Loucy (cell line): ENCODE data around the gene SLC6A11.

Experiments
- H2AFZ ChIP-seq: fragments of 200-600 bp; sonication (generic); 2 replicates; pipeline ENCODE4 v1.6.0; 2016; ENCODE audit warnings: antibody characterized with exemption, mild to moderate bottlenecking, low read length, moderate library complexity
- H3F3A ChIP-seq: fragments of 200-600 bp; 2 replicates; pipeline ENCODE4 v1.6.0; 2016; ENCODE audit warnings: antibody characterized with exemption, low read depth, mild to moderate bottlenecking
- H3K27me3 ChIP-seq: fragments of 200-600 bp; sonication (generic); 2 replicates; pipeline ENCODE4 v1.6.1; 2014; ENCODE audit warnings: low read length, mild to moderate bottlenecking; ENCODE audit not compliant: insufficient read depth, poor library complexity, severe bottlenecking
- H3K36me3 ChIP-seq: fragments of 200-600 bp; sonication (generic); 2 replicates; pipeline ENCODE4 v1.6.1; 2016; ENCODE audit warnings: low read length; ENCODE audit not compliant: insufficient read depth
- H3K4me1 ChIP-seq: fragments of 200-600 bp; sonication (generic); 2 replicates; pipeline ENCODE4 v1.5.1; 2014; ENCODE audit warnings: low read length, mild to moderate bottlenecking; ENCODE audit not compliant: insufficient read depth, poor library complexity, severe bottlenecking
- H3K4me2 ChIP-seq: fragments of 200-600 bp; sonication (generic); 2 replicates; pipeline ENCODE4 v1.6.0; 2014; ENCODE audit warnings: antibody characterized with exemption, low read length, low read depth, mild to moderate bottlenecking; ENCODE audit not compliant: poor library complexity, severe bottlenecking
- H3K4me3 ChIP-seq: fragments of 200-600 bp; sonication (generic); 2 replicates; pipeline ENCODE4 v1.5.1; 2014; ENCODE audit warnings: low read length, mild to moderate bottlenecking, mixed read lengths; ENCODE audit not compliant: poor library complexity, severe bottlenecking
- H3K79me2 ChIP-seq: fragments of 200-600 bp; sonication (generic); 2 replicates; pipeline ENCODE4 v1.6.1; 2014; ENCODE audit warnings: low read length; ENCODE audit not compliant: insufficient read depth
- H3K9ac ChIP-seq: fragments of 200-600 bp; sonication (generic); 2 replicates; pipeline ENCODE4 v1.6.0; 2014; ENCODE audit warnings: mild to moderate bottlenecking, low read depth, low read length, moderate library complexity; ENCODE audit not compliant: poor library complexity, severe bottlenecking
- H3K9me2 ChIP-seq: fragments of 200-600 bp; sonication (generic); replicated peaks from 2 replicates; pipeline ENCODE4 v1.6.1; 2016; ENCODE audit warnings: low read depth, low read length, mixed read lengths
- H3K9me3 ChIP-seq: fragments of 200-600 bp; sonication (generic); 2 replicates; pipeline ENCODE4 v1.6.1; 2014; ENCODE audit warnings: mild to moderate bottlenecking, antibody characterized with exemption, low read length, low read depth; ENCODE audit not compliant: insufficient read depth
- H4K20me1 ChIP-seq: fragments of 200-600 bp; sonication (generic); 2 replicates; pipeline ENCODE4 v1.6.0; 2014; ENCODE audit warnings: antibody characterized with exemption, low read length, mild to moderate bottlenecking; ENCODE audit not compliant: insufficient read depth, poor library complexity, severe bottlenecking
- CTCF ChIP-seq: fragments of 200-600 bp; sonication (generic); conservative IDR thresholded peaks from 2 replicates; pipeline ENCODE4 v1.5.1; 2014; ENCODE audit warnings: mild to moderate bottlenecking, antibody characterized with exemption, low read length
- EZH2phosphoT487 ChIP-seq: fragments of 200-600 bp; IDR thresholded peaks from 2 replicates; pipeline ENCODE4 v1.6.1; 2018; ENCODE audit warnings: antibody characterized with exemption, mild to moderate bottlenecking, moderate library complexity, borderline replicate concordance

The SLC6A11 gene

GRCh38 chr3:10833855-10834414 is 17.9 kb downstream of the SLC6A11 start:
- Histone ChIP-seq H3K4me1 (no peaks in the 10 kb centered on the region), H3K9me3 (no peaks in the 10 kb centered on the region), H3K4me2 (no peak overlapping the region), H3K27me3 (no peaks in the 10 kb centered on the region), H3K9me2 (no peaks in the 10 kb centered on the region), H2AFZ (no peak overlapping the region), H3F3A (no peaks in the 10 kb centered on the region), H3K36me3 (no peaks in the 10 kb centered on the region), H3K79me2 (no peaks in the 10 kb centered on the region), H3K9ac (no peak overlapping the region), H4K20me1 (no peaks in the 10 kb centered on the region), H3K4me3 (no peak overlapping the region)
- TF ChIP-seq EZH2phosphoT487 (no peak), CTCF (no peak)

- Histone ChIP-seq H3K9me3 (no peaks in the 10 kb centered on the region), H3K79me2 (no peaks in the 10 kb centered on the region), H4K20me1 (no peaks in the 10 kb centered on the region), H3K36me3 (no peaks in the 10 kb centered on the region), H3K9me2 (no peaks in the 10 kb centered on the region), H3K27me3 (no peaks in the 10 kb centered on the region), H3K9ac (no peak overlapping the region), H3F3A (no peaks in the 10 kb centered on the region), H3K4me3 (no peak overlapping the region), H2AFZ (no peak overlapping the region), H3K4me1 (no peaks in the 10 kb centered on the region), H3K4me2 (no peak overlapping the region)
- no peak for TF ChIP-seq CTCF
- TF ChIP-seq EZH2phosphoT487: no peak
Measured at GRCh38 chr3:10834951-10835350, 18.9 kb downstream of the SLC6A11 start.

- H3K4me1 ChIP-seq: no peaks in the 10 kb centered on the region
- H2AFZ ChIP-seq: no peak overlapping the region
- H3K79me2 ChIP-seq: no peaks in the 10 kb centered on the region
- no peaks in the 10 kb centered on the region for H4K20me1 ChIP-seq
- no peak overlapping the region for H3K4me3 ChIP-seq
- H3K36me3 ChIP-seq: no peaks in the 10 kb centered on the region
- no peaks in the 10 kb centered on the region for H3K27me3 ChIP-seq
- TF ChIP-seq CTCF (no peak), EZH2phosphoT487 (no peak)
- H3K4me2 ChIP-seq: no peak overlapping the region
- no peaks in the 10 kb centered on the region for H3F3A ChIP-seq
- no peak overlapping the region for H3K9ac ChIP-seq
- H3K9me3 ChIP-seq: no peaks in the 10 kb centered on the region
- no peaks in the 10 kb centered on the region for H3K9me2 ChIP-seq
Measured at GRCh38 chr3:10835406-10835805, 19.4 kb downstream of the SLC6A11 start.
